ENCODE measurements around the gene ZNF492. TPM values are rescaled to one million over a fixed set of nuclear protein-coding genes. Genes with fewer than 3 reads are reported as not detected.
"Not testable (repeated sequence)": the region's sequence is repeated elsewhere in the genome, so short reads cannot be mapped to it uniquely, and the experiment has no call there.

The ZNF492 gene
- total RNA-seq, 4 donors from 2014 or later, result 0.13 to 0.59 (median 0.22) TPM; not detected in 1

DNA sequence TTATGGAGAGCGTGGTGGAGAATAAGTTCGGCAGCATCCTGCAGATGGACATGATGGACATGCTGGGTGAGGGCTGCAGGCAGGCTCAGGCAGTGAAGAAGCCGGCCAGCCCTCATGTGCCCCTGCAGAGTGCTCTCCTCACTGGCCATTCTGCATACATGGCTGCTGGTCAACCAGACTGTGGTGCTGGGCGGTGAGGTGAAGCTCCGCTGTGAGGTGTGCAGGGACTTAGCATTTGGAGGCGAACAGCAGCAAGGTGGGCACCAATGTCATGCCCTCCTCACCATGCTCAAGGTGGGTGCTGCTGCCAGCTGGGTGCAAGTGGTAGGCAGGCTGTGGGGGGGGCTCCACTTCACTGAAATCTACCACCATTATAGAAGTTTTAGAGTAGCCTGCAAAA, 5.7 kb upstream of the ZNF492 start:
- H3K27ac ChIP-seq, result no peak overlapping the region
- no peaks in the 10 kb centered on the region for H3K9me3 ChIP-seq
- H3K4me3 ChIP-seq (replicated peaks in 1 of 3), result no peak overlapping the region
- H3K27me3 ChIP-seq, result no peaks in the 10 kb centered on the region
- TF ChIP-seq, protein P1, sequence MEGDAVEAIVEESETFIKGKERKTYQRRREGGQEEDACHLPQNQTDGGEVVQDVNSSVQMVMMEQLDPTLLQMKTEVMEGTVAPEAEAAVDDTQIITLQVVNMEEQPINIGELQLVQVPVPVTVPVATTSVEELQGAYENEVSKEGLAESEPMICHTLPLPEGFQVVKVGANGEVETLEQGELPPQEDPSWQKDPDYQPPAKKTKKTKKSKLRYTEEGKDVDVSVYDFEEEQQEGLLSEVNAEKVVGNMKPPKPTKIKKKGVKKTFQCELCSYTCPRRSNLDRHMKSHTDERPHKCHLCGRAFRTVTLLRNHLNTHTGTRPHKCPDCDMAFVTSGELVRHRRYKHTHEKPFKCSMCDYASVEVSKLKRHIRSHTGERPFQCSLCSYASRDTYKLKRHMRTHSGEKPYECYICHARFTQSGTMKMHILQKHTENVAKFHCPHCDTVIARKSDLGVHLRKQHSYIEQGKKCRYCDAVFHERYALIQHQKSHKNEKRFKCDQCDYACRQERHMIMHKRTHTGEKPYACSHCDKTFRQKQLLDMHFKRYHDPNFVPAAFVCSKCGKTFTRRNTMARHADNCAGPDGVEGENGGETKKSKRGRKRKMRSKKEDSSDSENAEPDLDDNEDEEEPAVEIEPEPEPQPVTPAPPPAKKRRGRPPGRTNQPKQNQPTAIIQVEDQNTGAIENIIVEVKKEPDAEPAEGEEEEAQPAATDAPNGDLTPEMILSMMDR (IDR thresholded peaks at IDR 0.05), result no peak
- TF ChIP-seq POLR2A (IDR thresholded peaks at IDR 0.05), result no peak
- WGBS, 2 donors, result 89 to 99% methylated on average over 5 to 6 of the region's 6 CpGs
- no peaks in the 10 kb centered on the region for H3K4me1 ChIP-seq
- no peaks in the 10 kb centered on the region for H3K36me3 ChIP-seq
- DNase-seq, result no peak
- intact Hi-C loops (cut with DNase I), result no loop called here

DNA sequence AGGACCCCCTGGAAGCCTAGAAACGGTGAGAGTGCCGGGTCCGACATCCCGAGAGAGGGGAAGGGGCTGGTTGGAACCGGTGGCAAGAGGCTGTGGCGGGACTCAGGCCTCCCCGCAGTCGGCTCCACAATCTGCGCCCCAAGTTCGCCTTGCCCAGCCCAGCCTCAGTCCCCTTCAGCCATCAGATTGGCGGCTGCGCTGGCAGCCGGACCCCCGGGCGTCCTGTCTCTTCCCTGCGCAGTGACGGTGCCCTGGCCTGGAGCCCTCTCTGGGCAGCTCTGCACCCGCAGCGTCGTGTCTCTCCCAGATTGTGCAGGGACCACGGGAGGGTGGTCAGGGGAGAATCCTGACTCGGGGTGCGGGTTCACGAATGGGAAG, 315 bp downstream of the ZNF492 start:
- 0% methylated on average over 6 to 7 of the region's 24 CpGs for WGBS, 2 donors
- DNase-seq, result no peak

DNA sequence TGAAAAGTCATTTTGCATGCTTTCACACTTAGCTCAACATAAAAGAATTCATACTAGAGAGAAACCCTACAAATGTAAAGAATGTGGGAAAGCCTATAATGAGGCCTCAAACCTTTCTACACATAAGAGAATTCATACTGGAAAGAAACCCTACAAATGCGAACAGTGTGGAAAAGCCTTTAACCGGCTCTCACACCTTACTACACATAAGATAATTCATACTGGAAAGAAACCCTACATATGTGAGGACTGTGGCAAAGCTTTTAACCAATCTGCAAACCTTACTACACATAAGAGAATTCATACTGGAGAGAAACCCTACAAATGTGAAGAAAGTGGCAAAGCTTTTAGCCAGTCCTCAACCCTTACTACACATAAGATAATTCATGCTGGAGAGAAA, 51.4 kb downstream of the ZNF492 start:
- H3K9me3 ChIP-seq; intact Hi-C loops (cut with DNase I); H3K27me3 ChIP-seq; H3K27ac ChIP-seq; DNase-seq; H3K4me1 ChIP-seq; H3K36me3 ChIP-seq; H3K4me3 ChIP-seq (replicated peaks in 1 of 3): not testable (repeated sequence)
- WGBS, 2 donors, result 75 to 98% methylated on average over 2 of the region's 2 CpGs

More for the DNA sequence above, 315 bp downstream of the ZNF492 start:
- Histone ChIP-seq H3K27ac (no peak overlapping the region), H3K36me3 (no peaks in the 10 kb centered on the region), H3K4me1 (no peaks in the 10 kb centered on the region), H3K9me3 (no peaks in the 10 kb centered on the region), H3K27me3 (no peaks in the 10 kb centered on the region), H3K4me3 (replicated peaks in 1 of 3) (peak overlapping the region in 1 of 3 donors; percentile 12)
- intact Hi-C loops (cut with DNase I), result no loop called here
- no peak for TF ChIP-seq POLR2A (IDR thresholded peaks at IDR 0.05)
- TF ChIP-seq, protein P1 (IDR thresholded peaks at IDR 0.05), result no peak

- H3K36me3 ChIP-seq; H3K27me3 ChIP-seq; H3K4me1 ChIP-seq; H3K4me3 ChIP-seq (replicated peaks in 1 of 3); DNase-seq; intact Hi-C loops (cut with DNase I); H3K27ac ChIP-seq; H3K9me3 ChIP-seq: not testable (repeated sequence)
- WGBS, 2 donors, result 97 to 98% methylated on average over 5 to 7 of the region's 22 CpGs
Measured at GRCh38 chr19:22702661-22703060, 68.5 kb downstream of the ZNF492 start.

DNA sequence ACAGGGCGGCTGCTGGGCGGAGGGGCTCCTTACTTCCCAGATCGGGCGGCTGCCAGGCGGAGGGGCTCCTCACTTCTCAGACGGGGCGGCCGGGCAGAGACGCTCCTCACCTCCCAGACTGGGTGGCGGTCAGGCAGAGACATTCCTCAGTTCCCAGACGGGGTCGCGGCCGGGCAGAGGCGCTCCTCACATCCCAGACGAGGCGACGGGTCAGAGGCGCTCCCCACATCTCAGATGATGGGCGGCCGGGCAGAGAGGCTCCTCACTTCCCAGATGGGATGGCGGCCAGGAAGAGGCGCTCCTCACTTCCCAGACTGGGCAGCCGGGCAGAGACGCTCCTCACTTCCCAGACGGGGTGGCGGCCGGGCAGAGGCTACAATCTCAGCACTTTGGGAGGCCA, 69.0 kb downstream of the ZNF492 start:
- DNase-seq; intact Hi-C loops (cut with DNase I); H3K4me3 ChIP-seq (replicated peaks in 1 of 3); H3K27me3 ChIP-seq; H3K27ac ChIP-seq; H3K4me1 ChIP-seq; H3K9me3 ChIP-seq; H3K36me3 ChIP-seq: not testable (repeated sequence)
- 93% methylated on average over 6 to 14 of the region's 28 CpGs for WGBS, 2 donors

DNA sequence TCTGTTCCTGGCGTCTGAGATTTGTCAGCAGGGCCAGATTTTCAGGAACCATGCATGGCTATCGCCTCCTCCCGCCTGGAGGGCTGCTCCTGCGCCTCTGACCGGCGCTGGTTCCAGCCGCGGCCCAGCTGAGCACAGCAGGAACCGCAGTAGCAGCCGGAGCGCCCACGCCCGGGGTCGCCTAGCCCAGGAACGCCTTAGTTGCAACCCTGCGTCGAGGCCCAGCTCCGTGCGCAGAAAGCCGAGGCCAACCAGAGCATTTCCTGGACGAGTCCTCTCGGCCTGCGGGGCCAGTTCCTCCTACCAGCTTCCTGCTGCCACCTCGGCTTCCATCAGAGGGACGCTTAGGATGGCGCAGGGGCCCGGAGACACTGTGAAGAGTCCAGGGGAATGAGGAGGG, 74.9 kb downstream of the ZNF492 start:
- Histone ChIP-seq H3K27ac (no peak overlapping the region), H3K9me3 (no peaks in the 10 kb centered on the region), H3K27me3 (no peaks in the 10 kb centered on the region), H3K4me1 (no peaks in the 10 kb centered on the region), H3K36me3 (no peaks in the 10 kb centered on the region), H3K4me3 (replicated peaks in 1 of 3) (no peak overlapping the region)
- intact Hi-C loops (cut with DNase I), result no loop called here
- 23 to 38% methylated on average over 16 to 24 of the region's 27 CpGs for WGBS, 2 donors
- TF ChIP-seq POLR2A (IDR thresholded peaks at IDR 0.05), result no peak
- TF ChIP-seq, protein P1 (IDR thresholded peaks at IDR 0.05), result no peak
- no peak for DNase-seq

Small RNA genes within 50 kb of the gene (small RNA-seq; reads per million reads assigned to genes)
- not detected for gene AC011467.2

Other genes with a start within 250 kb of the ZNF492 start
- gene ZNF98, start 212.0 kb upstream of the ZNF492 start, total RNA-seq, result 10 to 100 TPM in 2 of 4 donors, 1 to 10 TPM in 2; 4.1 to 11.8 (median 7.8) TPM
- gene ZNF99, start 149.8 kb downstream of the ZNF492 start, total RNA-seq, result under 1 TPM in 3 of 4 donors, not detected in 1; 0.22 to 0.34 (median 0.27) TPM
- gene ZNF723, start 198.0 kb downstream of the ZNF492 start, total RNA-seq, result under 1 TPM in 1 of 4 donors, not detected in 3; 0.22 TPM